ENCODE data around the gene NRG2.

- TF ChIP-seq CTCF (IDR thresholded peaks at IDR 0.05) = no peak
- no peak for TF ChIP-seq POLR2A (IDR thresholded peaks at IDR 0.05)
These were observed 234.4 kb downstream of the NRG2 start for GRCh38 chr5:139808481-139809330.

Measured in uterus (tissue), 2 donors.